Liver (tissue), 10 donors: ENCODE data around the gene MROH9. TPM values are rescaled to one million over a fixed set of nuclear protein-coding genes. Genes with fewer than 3 reads are reported as not detected.

ENCODE experiments used
- DNase-seq: peaks from one replicate; pipeline ENCODE4 v3.0.0-alpha.2; 2017; ENCODE audit warnings: low spot score
- H3K27ac ChIP-seq, 2 donors: one replicate each; pipeline ENCODE4 v1.7.0; 2013; ENCODE audit warnings: inconsistent platforms in 2 of 2, low read length in 2 of 2, control low read depth in 1 of 2, low read depth in 1 of 2, mild to moderate bottlenecking in 1 of 2
- H3K27me3 ChIP-seq, 4 donors: one replicate each; pipeline versions ENCODE4 v1.6.1 to v1.7.0; 2013; ENCODE audit warnings: low read length in 3 of 4, inconsistent platforms in 1 of 4, mild to moderate bottlenecking in 1 of 4, moderate library complexity in 1 of 4; ENCODE audit not compliant: control insufficient read depth in 4 of 4, insufficient read depth in 4 of 4
- H3K36me3 ChIP-seq, 4 donors: one replicate each; pipeline versions ENCODE4 v1.6.1 to v1.7.0; 2013; ENCODE audit warnings: low read length in 3 of 4, mild to moderate bottlenecking in 3 of 4, low read depth in 1 of 4, moderate library complexity in 1 of 4; ENCODE audit not compliant: control insufficient read depth in 4 of 4, insufficient read depth in 3 of 4
- H3K4me1 ChIP-seq, 4 donors: one replicate each; pipeline versions ENCODE4 v1.6.1 to v1.7.0; 2013; ENCODE audit warnings: low read length in 3 of 4, mild to moderate bottlenecking in 3 of 4, moderate library complexity in 1 of 4; ENCODE audit not compliant: control insufficient read depth in 4 of 4, insufficient read depth in 4 of 4
- H3K4me3 ChIP-seq, 3 donors: one replicate each; pipeline versions ENCODE4 v1.6.1 to v1.7.0; 2013; ENCODE audit warnings: low read length in 3 of 3, control low read depth in 1 of 3, low read depth in 1 of 3, mild to moderate bottlenecking in 1 of 3
- H3K9ac ChIP-seq, 2 donors: one replicate each; pipeline ENCODE4 v1.7.0; 2013; ENCODE audit warnings: low read length in 2 of 2, mild to moderate bottlenecking in 2 of 2, moderate library complexity in 2 of 2, control low read depth in 1 of 2, low read depth in 1 of 2
- H3K9me3 ChIP-seq, 4 donors: one replicate each; pipeline versions ENCODE4 v1.6.1 to v1.7.0; 2013; ENCODE audit warnings: low read length in 3 of 4; ENCODE audit not compliant: control insufficient read depth in 4 of 4
- CTCF ChIP-seq: fragments of 150-350 bp; IDR thresholded peaks from 2 replicates; pipeline ENCODE4 v1.5.1; 2017; ENCODE audit warnings: improper control_type of control experiment, low read depth, low read length; ENCODE audit not compliant: missing input control
- EGR1 ChIP-seq, 2 donors: IDR thresholded peaks; 2 replicates each; pipeline ENCODE4 v1.6.1; 2016 to 2018; ENCODE audit warnings: antibody characterized with exemption in 2 of 2, low read depth in 2 of 2
- FOXA1 ChIP-seq: IDR thresholded peaks from 2 replicates; pipeline ENCODE4 v1.6.1; 2016; ENCODE audit warnings: antibody characterized with exemption
- FOXA2 ChIP-seq: IDR thresholded peaks from 2 replicates; pipeline ENCODE4 v1.6.1; 2016; ENCODE audit warnings: antibody characterized with exemption
- GABPA ChIP-seq, 2 donors: IDR thresholded peaks in 1 of 2; conservative IDR thresholded peaks in 1 of 2; 2 replicates each; pipeline ENCODE4 v1.6.1; 2016; ENCODE audit warnings: antibody characterized with exemption in 2 of 2, mild to moderate bottlenecking in 1 of 2, moderate library complexity in 1 of 2
- HNF4A ChIP-seq, 2 donors: conservative IDR thresholded peaks; 2 replicates each; pipeline ENCODE4 v1.6.1; 2016; ENCODE audit warnings: antibody characterized with exemption in 2 of 2, mild to moderate bottlenecking in 2 of 2
- HNF4G ChIP-seq: IDR thresholded peaks from 2 replicates; pipeline ENCODE4 v1.6.1; 2016; ENCODE audit warnings: antibody characterized with exemption
- JUND ChIP-seq, 2 donors: IDR thresholded peaks; 2 replicates each; pipeline ENCODE4 v1.6.1; 2016; ENCODE audit warnings: antibody characterized with exemption in 2 of 2
- MAX ChIP-seq: IDR thresholded peaks from 2 replicates; pipeline ENCODE4 v1.6.1; 2016; ENCODE audit warnings: antibody characterized with exemption
- NR2F2 ChIP-seq: IDR thresholded peaks from 2 replicates; pipeline ENCODE4 v1.6.1; 2016; ENCODE audit warnings: antibody characterized with exemption
- RAD21 ChIP-seq, 2 donors: IDR thresholded peaks; 2 replicates each; pipeline ENCODE4 v1.6.1; 2016; ENCODE audit warnings: antibody characterized with exemption in 2 of 2, mild to moderate bottlenecking in 2 of 2
- RXRA ChIP-seq, 2 donors: IDR thresholded peaks; 2 replicates each; pipeline ENCODE4 v1.6.1; 2017 to 2018; ENCODE audit warnings: antibody characterized with exemption in 2 of 2, mild to moderate bottlenecking in 1 of 2
- SP1 ChIP-seq: IDR thresholded peaks from 2 replicates; pipeline ENCODE4 v1.6.1; 2018; ENCODE audit warnings: antibody characterized with exemption, mild to moderate bottlenecking
- TAF1 ChIP-seq: conservative IDR thresholded peaks from 2 replicates; pipeline ENCODE4 v1.6.1; 2016; ENCODE audit warnings: antibody characterized with exemption, mild to moderate bottlenecking
- YY1 ChIP-seq: IDR thresholded peaks from 2 replicates; pipeline ENCODE4 v1.6.1; 2016; ENCODE audit warnings: antibody characterized with exemption, mild to moderate bottlenecking
- ZBTB33 ChIP-seq: IDR thresholded peaks from 2 replicates; pipeline ENCODE4 v1.6.1; 2016; ENCODE audit warnings: antibody characterized with exemption
- WGBS: extraction: QIAGEN DNeasy Blood & Tissue Kit; methylation state at CpG from one replicate; pipeline ENCODE4 v1.1.7; 2013; 5-methylcytosine and 5-hydroxymethylcytosine counted together
- polyA plus RNA-seq, 2 donors: library from polyadenylated mRNA; stranded (reverse) in 1 of 2; unstranded in 1 of 2; fragments of 200-250 nt in 1 of 2; fragments of >200 nt in 1 of 2; fragmentation: Nextera tagmentation in 1 of 2; extraction: Ambion mirVana in 1 of 2; gene quantifications; one replicate each; pipeline versions ENCODE4 v1.2.1 to v1.2.3, GENCODE V29; 2013 to 2015
- small RNA-seq: library from RNA; depleted of rRNA; stranded (forward); fragments of <200 nt; gene quantifications from one replicate; pipeline ENCODE3, GENCODE V24; 2014
- total RNA-seq, 2 donors: library from RNA; depleted of rRNA; stranded (reverse); fragments of >200 nt; gene quantifications; one replicate each; pipeline ENCODE4 v1.2.3, GENCODE V29; 2014
- TF ChIP-seq, protein P1 (sequence below): IDR thresholded peaks from 2 replicates; pipeline ENCODE4 v1.6.1; 2016; ENCODE audit warnings: antibody characterized with exemption
- donor health status: healthy.
- donor health status: healthy.
- donor health status: healthy.
- donor health status: healthy.
- donor health status: healthy.

The MROH9 gene
- total and polyA plus RNA-seq, 4 donors: not detected

DNA sequence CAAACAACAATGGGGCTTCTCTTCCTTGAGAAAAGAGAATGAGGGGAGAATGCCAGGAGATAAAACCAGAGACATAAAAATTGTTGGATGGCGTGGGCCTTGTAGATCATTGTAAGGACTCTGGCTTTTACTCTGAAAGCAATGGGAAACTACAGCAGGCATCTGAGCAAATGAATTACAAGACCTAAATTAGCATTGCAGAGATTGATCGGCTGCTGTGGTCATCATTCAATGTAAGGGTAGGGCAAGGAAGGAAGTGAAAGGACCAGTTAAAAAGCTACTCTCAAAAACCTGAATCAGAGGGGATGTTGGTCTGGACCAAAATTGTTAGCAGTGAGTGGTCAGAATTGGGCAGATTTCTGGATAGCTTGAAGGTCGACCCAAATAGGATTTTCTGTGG, 176.8 kb downstream of the MROH9 start:
- no peaks in the 10 kb centered on the region for H3K9me3 ChIP-seq
- H3K36me3 ChIP-seq: peaks cover 0 to 65% (median 49%) of the 10 kb centered on the region in 4 donors
- no peak for DNase-seq
- no peak overlapping the region for H3K9ac ChIP-seq
- H3K27ac ChIP-seq: no peak overlapping the region
- no peaks in the 10 kb centered on the region for H3K27me3 ChIP-seq
- no peak for TF ChIP-seq EGR1 (IDR thresholded peaks at IDR 0.05; ENCODE audit: low read depth in 2 of 2)
- no peak for TF ChIP-seq ZBTB33
- no peak for TF ChIP-seq TAF1
- TF ChIP-seq HNF4A (conservative IDR thresholded peaks at IDR 0.05): no peak
- TF ChIP-seq FOXA1: no peak
- no peak for TF ChIP-seq RXRA (IDR thresholded peaks at IDR 0.05)
- no peak for TF ChIP-seq JUND (IDR thresholded peaks at IDR 0.05)
- no peak for TF ChIP-seq RAD21 (IDR thresholded peaks at IDR 0.05)
- TF ChIP-seq YY1: no peak
- TF ChIP-seq, protein P1, sequence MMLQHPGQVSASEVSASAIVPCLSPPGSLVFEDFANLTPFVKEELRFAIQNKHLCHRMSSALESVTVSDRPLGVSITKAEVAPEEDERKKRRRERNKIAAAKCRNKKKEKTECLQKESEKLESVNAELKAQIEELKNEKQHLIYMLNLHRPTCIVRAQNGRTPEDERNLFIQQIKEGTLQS: no peak
- no peak for TF ChIP-seq GABPA (IDR thresholded peaks at IDR 0.05 in 1 of 2, conservative IDR thresholded peaks at IDR 0.05 in 1 of 2)
- TF ChIP-seq FOXA2: no peak
- no peak for TF ChIP-seq NR2F2
- no peak for TF ChIP-seq CTCF
- no peak for TF ChIP-seq HNF4G
- TF ChIP-seq MAX: no peak
- no peak for TF ChIP-seq SP1
- H3K4me3 ChIP-seq: no peak overlapping the region
- H3K4me1 ChIP-seq: peaks cover 0 to 25% (median 9%) of the 10 kb centered on the region in 4 donors
- WGBS: 88% methylated on average over 3 of the region's 3 CpGs

DNA sequence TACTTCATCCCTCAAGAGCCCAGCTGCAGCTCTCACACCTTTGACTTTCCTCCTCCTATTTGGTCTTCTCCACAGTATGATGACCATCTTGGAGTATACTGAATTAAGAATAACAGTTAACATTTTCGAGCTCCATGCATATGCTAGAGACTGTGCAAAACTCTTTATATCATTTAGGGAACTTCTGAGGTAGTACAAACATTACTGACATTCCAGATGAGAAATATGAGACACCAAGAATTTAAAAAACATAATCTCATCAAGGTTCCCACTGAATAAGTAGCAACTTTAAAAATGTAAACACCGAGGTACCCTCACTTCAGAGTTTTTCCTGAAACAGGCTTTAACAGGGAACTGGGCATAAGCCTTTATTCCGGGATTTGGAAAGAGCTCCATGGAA, 178.0 kb downstream of the MROH9 start:
- TF ChIP-seq YY1: no peak
- no peak for TF ChIP-seq JUND (IDR thresholded peaks at IDR 0.05)
- TF ChIP-seq, protein P1: no peak
- Histone ChIP-seq H3K27me3 (no peaks in the 10 kb centered on the region), H3K36me3 (peaks cover 0 to 58% (median 41%) of the 10 kb centered on the region in 4 donors), H3K9me3 (no peaks in the 10 kb centered on the region), H3K27ac (no peak overlapping the region), H3K4me1 (peaks cover 1 to 21% (median 7%) of the 10 kb centered on the region in 4 donors), H3K4me3 (no peak overlapping the region), H3K9ac (no peak overlapping the region)
- 88% methylated on average over 3 of the region's 3 CpGs for WGBS
- DNase-seq: no peak

Small RNA genes lying within 50 kb of the gene (small RNA-seq; reads per million reads assigned to genes)
- gene MIR1295A: 0.53 reads per million, percentile 59 among the genes with 10 or more reads in this experiment

Other genes starting within 250 kb of the MROH9 start
- 100 to 1,000 TPM in 1 of 2 donors, 10 to 100 TPM in 1; 11.1 to 276 TPM for gene FMO3, start 155.4 kb downstream of the MROH9 start, total RNA-seq
- 100 to 1,000 TPM in 1 of 2 donors, 10 to 100 TPM in 1; 99.5 to 147 TPM for gene FMO3, start 155.4 kb downstream of the MROH9 start, polyA plus RNA-seq
- gene FMO2, start 249.8 kb downstream of the MROH9 start, total RNA-seq: under 1 TPM; 0.14 to 0.84 TPM
- 1 to 10 TPM; 1.4 to 1.6 TPM for gene FMO2, start 249.8 kb downstream of the MROH9 start, polyA plus RNA-seq